CD14-positive monocyte (primary cell): ENCODE measurements around the gene CACNA1D. TPM values are rescaled to one million over a fixed set of nuclear protein-coding genes. Genes with fewer than 3 reads are reported as not detected.

Source experiments
- DNase-seq, 3 donors: peaks; one replicate each; pipeline ENCODE4 v3.0.0-alpha.2; 2011 to 2022
- H2AFZ ChIP-seq: 2 replicates; pipeline ENCODE4 v1.6.0; 2012; ENCODE audit warnings: mild to moderate bottlenecking, low read depth, low read length, inconsistent platforms; ENCODE audit not compliant: insufficient read depth, poor library complexity, severe bottlenecking
- H3K27ac ChIP-seq, 2 donors: 1 replicate in 1 of 2; 2 replicates in 1 of 2; pipeline ENCODE4 v1.5.1; 2012 to 2013; ENCODE audit warnings: low read length in 2 of 2, control low read depth in 1 of 2, inconsistent platforms in 1 of 2, low read depth in 1 of 2, mild to moderate bottlenecking in 1 of 2
- H3K27me3 ChIP-seq, 2 donors: one replicate each; pipeline versions ENCODE4 v1.6.0 to v1.6.1; 2011 to 2013; ENCODE audit warnings: low read length in 2 of 2; ENCODE audit not compliant: control insufficient read depth in 2 of 2, insufficient read depth in 2 of 2
- H3K36me3 ChIP-seq, 2 donors: replicated peaks in 1 of 2; 1 replicate in 1 of 2; 2 replicates in 1 of 2; pipeline versions ENCODE4 v1.5.1 to v1.6.1; 2012 to 2013; ENCODE audit warnings: low read length in 2 of 2, control low read depth in 1 of 2, inconsistent platforms in 1 of 2, mild to moderate bottlenecking in 1 of 2; ENCODE audit not compliant: insufficient read depth in 2 of 2, control insufficient read depth in 1 of 2
- H3K4me1 ChIP-seq, 2 donors: 1 replicate in 1 of 2; 2 replicates in 1 of 2; pipeline versions ENCODE4 v1.5.1 to v1.6.1; 2012 to 2013; ENCODE audit warnings: low read length in 2 of 2, control low read depth in 1 of 2, inconsistent platforms in 1 of 2, mild to moderate bottlenecking in 1 of 2, moderate library complexity in 1 of 2; ENCODE audit not compliant: insufficient read depth in 2 of 2, control insufficient read depth in 1 of 2
- H3K4me2 ChIP-seq: replicated peaks from 2 replicates; pipeline ENCODE3; 2012; ENCODE audit warnings: low read length, moderate library complexity, mild to moderate bottlenecking; ENCODE audit not compliant: poor library complexity, severe bottlenecking; ENCODE audit errors: extremely low read depth
- H3K4me3 ChIP-seq, 3 experiments: fragments of 200-600 bp in 1 of 3; sonication (generic) in 1 of 3; replicated peaks in 1 of 3; 1 replicate in 2 of 3; 2 replicates in 1 of 3; pipeline ENCODE4 v1.5.1; 2011 to 2013; ENCODE audit warnings: low read length in 3 of 3, mild to moderate bottlenecking in 3 of 3, control low read depth in 2 of 3, low read depth in 2 of 3, inconsistent platforms in 1 of 3, moderate library complexity in 1 of 3
- H3K79me2 ChIP-seq: 2 replicates; pipeline ENCODE4 v1.6.0; 2012; ENCODE audit warnings: mild to moderate bottlenecking, control low read depth, inconsistent platforms, low read length, moderate library complexity; ENCODE audit not compliant: insufficient read depth
- H3K9ac ChIP-seq: 2 replicates; pipeline ENCODE4 v1.6.0; 2017; ENCODE audit warnings: low read length, mild to moderate bottlenecking; ENCODE audit not compliant: insufficient read depth, poor library complexity, severe bottlenecking
- H3K9me3 ChIP-seq, 2 donors: replicated peaks in 1 of 2; 1 replicate in 1 of 2; 2 replicates in 1 of 2; pipeline versions ENCODE4 v1.5.1 to v1.6.1; 2012 to 2013; ENCODE audit warnings: low read length in 2 of 2, control low read depth in 1 of 2; ENCODE audit not compliant: control insufficient read depth in 1 of 2, insufficient read depth in 1 of 2
- H4K20me1 ChIP-seq: 2 replicates; pipeline ENCODE4 v1.6.0; 2012; ENCODE audit warnings: mild to moderate bottlenecking, low read length, control low read depth, moderate library complexity; ENCODE audit not compliant: insufficient read depth
- H3K27ac Mint-ChIP-seq, 7 donors: one replicate each; pipeline ENCODE4 v1.8.0; 2020; ENCODE audit warnings: mild to moderate bottlenecking in 7 of 7, mixed read lengths in 7 of 7, moderate library complexity in 6 of 7, inconsistent platforms in 2 of 7
- H3K27me3 Mint-ChIP-seq, 3 donors: one replicate each; pipeline ENCODE4 v1.8.0; 2021 to 2022; ENCODE audit warnings: low read depth in 3 of 3, mild to moderate bottlenecking in 3 of 3, mixed read lengths in 3 of 3, moderate library complexity in 3 of 3, inconsistent platforms in 1 of 3
- H3K36me3 Mint-ChIP-seq, 2 donors: one replicate each; pipeline ENCODE4 v1.8.0; 2020; ENCODE audit warnings: mixed read lengths in 2 of 2, inconsistent platforms in 1 of 2, mild to moderate bottlenecking in 1 of 2
- H3K4me1 Mint-ChIP-seq: one replicate; pipeline ENCODE4 v1.8.0; 2020; ENCODE audit warnings: mild to moderate bottlenecking, mixed read lengths
- H3K4me3 Mint-ChIP-seq, 2 donors: one replicate each; pipeline ENCODE4 v1.8.0; 2020; ENCODE audit warnings: mild to moderate bottlenecking in 2 of 2, mixed read lengths in 2 of 2, moderate library complexity in 1 of 2
- H3K9me3 Mint-ChIP-seq, 7 donors: one replicate each; pipeline ENCODE4 v1.8.0; 2020 to 2022; ENCODE audit warnings: mixed read lengths in 7 of 7, mild to moderate bottlenecking in 6 of 7, moderate library complexity in 6 of 7, inconsistent platforms in 2 of 7
- WGBS: methylation state at CpG from one replicate; pipeline ENCODE4 v1.1.5; 2013; ENCODE audit warnings: missing lambda C conversion rate; ENCODE audit not compliant: insufficient coverage; 5-methylcytosine and 5-hydroxymethylcytosine counted together
- intact Hi-C, 2 donors: fragments of 100-400 bp; cut with micrococcal nuclease; formaldehyde crosslinking; loops; one replicate each; pipeline versions ENCODE4 v1.15.0 to v1.15.1; 2023
- polyA plus RNA-seq, 3 donors: library from polyadenylated mRNA; depleted of rRNA in 1 of 3; unstranded in 2 of 3; stranded (reverse) in 1 of 3; fragments of 300-500 nt in 2 of 3; fragments of >200 nt in 1 of 3; fragmentation: Illumina TruSeq in 2 of 3; gene quantifications; 1 replicate in 2 of 3; 2 replicates in 1 of 3; pipeline ENCODE4 v1.2.3, GENCODE V29; 2012 to 2021
- TF ChIP-seq, protein P1 (sequence below): fragments of 200-600 bp; IDR thresholded peaks from one replicate; pipeline ENCODE4 v1.8.0; 2022; ENCODE audit warnings: antibody characterized with exemption, mild to moderate bottlenecking

CACNA1D gene
- polyA plus RNA-seq, 3 donors = 0.29 to 1.2 (median 0.98) TPM

DNA sequence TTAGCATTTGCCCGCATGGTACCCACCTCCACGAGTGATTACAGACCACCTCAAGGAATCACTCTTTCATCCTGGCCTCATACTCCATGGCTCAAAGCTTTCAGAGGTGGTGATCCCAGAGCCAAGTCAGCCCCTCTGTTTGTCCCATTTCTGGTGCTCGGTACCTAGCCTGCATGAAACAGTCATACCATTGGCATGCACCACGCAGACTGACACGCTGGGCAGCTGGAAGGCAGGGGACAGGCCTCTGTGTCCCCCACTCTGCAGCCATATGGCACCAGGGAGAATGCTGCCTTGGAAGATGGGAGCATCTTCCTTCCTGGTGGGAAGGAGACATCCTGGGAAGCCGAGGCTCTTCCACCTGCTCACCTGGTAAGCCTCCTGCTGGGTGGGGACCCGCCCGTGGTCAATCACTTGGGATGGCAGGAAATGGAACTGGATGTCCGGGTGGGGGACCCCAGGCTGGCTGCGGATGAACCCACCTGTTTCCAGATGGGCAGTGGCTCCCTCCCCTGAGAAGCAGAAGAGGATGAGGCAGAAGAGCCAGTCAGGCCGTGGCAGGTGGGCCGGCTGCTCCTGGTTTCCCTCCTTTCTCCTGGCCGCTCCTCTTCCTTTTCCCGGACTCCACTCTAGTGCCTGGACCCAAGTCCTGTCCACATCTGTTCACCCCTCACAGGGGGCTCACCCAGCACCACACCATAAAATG, 324.9 kb downstream of the CACNA1D start:
- Histone ChIP-seq H3K9ac (no peak overlapping the region), H3K27me3 (peaks cover 0 to 8% of the 10 kb centered on the region in 2 donors), H3K4me2 (no peak overlapping the region), H2AFZ (no peak overlapping the region), H4K20me1 (no peaks in the 10 kb centered on the region), H3K27ac (no peak overlapping the region), H3K4me1 (no peaks in the 10 kb centered on the region), H3K9me3 (no peaks in the 10 kb centered on the region), H3K79me2 (no peaks in the 10 kb centered on the region), H3K4me3 (no peak overlapping the region), H3K36me3 (no peaks in the 10 kb centered on the region)
- TF ChIP-seq, protein P1, sequence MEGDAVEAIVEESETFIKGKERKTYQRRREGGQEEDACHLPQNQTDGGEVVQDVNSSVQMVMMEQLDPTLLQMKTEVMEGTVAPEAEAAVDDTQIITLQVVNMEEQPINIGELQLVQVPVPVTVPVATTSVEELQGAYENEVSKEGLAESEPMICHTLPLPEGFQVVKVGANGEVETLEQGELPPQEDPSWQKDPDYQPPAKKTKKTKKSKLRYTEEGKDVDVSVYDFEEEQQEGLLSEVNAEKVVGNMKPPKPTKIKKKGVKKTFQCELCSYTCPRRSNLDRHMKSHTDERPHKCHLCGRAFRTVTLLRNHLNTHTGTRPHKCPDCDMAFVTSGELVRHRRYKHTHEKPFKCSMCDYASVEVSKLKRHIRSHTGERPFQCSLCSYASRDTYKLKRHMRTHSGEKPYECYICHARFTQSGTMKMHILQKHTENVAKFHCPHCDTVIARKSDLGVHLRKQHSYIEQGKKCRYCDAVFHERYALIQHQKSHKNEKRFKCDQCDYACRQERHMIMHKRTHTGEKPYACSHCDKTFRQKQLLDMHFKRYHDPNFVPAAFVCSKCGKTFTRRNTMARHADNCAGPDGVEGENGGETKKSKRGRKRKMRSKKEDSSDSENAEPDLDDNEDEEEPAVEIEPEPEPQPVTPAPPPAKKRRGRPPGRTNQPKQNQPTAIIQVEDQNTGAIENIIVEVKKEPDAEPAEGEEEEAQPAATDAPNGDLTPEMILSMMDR = no peak
- H3K4me3 Mint-ChIP-seq = no peak overlapping the region
- WGBS = 94% methylated on average over 14 of the region's 14 CpGs
- DNase-seq = no peak
- no peak overlapping the region for H3K27ac Mint-ChIP-seq
- H3K4me1 Mint-ChIP-seq = no peaks in the 10 kb centered on the region
- peaks cover 0 to 2% (median 0%) of the 10 kb centered on the region in 7 donors for H3K9me3 Mint-ChIP-seq
- H3K36me3 Mint-ChIP-seq = no peaks in the 10 kb centered on the region
- intact Hi-C loops = no loop called here
- peaks cover 6 to 25% (median 20%) of the 10 kb centered on the region in 3 donors for H3K27me3 Mint-ChIP-seq

DNA sequence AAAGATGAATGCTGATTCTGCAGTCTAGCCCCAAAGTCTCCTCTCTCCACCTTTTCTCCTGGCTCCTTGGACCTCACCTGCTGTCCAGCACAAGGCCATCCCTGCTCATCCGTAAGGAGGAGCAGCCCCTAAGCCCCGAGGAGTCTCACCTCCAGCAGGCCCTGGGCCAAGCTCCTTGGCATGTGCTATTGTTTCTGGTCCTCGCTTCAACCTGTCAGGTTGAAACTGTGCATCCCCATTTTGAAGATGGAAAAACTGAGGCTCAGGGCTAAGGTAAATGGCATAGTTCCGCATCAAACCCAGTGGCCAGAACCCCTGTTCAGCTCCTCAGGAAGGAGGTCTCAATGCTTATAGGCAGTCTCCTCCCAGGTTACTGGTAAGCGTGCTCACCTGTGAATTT, 325.7 kb downstream of the CACNA1D start:
- Histone ChIP-seq H3K36me3 (no peaks in the 10 kb centered on the region), H3K4me2 (no peak overlapping the region), H3K4me1 (no peaks in the 10 kb centered on the region), H3K27ac (no peak overlapping the region), H3K27me3 (peaks cover 0 to 8% of the 10 kb centered on the region in 2 donors), H3K9ac (no peak overlapping the region), H3K4me3 (no peak overlapping the region), H4K20me1 (no peaks in the 10 kb centered on the region), H3K9me3 (no peaks in the 10 kb centered on the region), H2AFZ (no peak overlapping the region), H3K79me2 (no peaks in the 10 kb centered on the region)
- TF ChIP-seq, protein P1 = no peak
- no peak overlapping the region for H3K27ac Mint-ChIP-seq
- no peak for DNase-seq
- H3K27me3 Mint-ChIP-seq = peaks cover 6 to 30% (median 20%) of the 10 kb centered on the region in 3 donors
- no peak overlapping the region for H3K4me3 Mint-ChIP-seq
- WGBS = 100% methylated on average over 2 of the region's 5 CpGs
- H3K36me3 Mint-ChIP-seq = no peaks in the 10 kb centered on the region
- intact Hi-C loops = no loop called here
- no peaks in the 10 kb centered on the region for H3K4me1 Mint-ChIP-seq
- peaks cover 0 to 2% (median 0%) of the 10 kb centered on the region in 7 donors for H3K9me3 Mint-ChIP-seq
